ENCODE data around the gene CNTNAP4.

GRCh38 chr16:76268824-76269223 is 8.4 kb upstream of the CNTNAP4 start:
- TF ChIP-seq, protein P1, sequence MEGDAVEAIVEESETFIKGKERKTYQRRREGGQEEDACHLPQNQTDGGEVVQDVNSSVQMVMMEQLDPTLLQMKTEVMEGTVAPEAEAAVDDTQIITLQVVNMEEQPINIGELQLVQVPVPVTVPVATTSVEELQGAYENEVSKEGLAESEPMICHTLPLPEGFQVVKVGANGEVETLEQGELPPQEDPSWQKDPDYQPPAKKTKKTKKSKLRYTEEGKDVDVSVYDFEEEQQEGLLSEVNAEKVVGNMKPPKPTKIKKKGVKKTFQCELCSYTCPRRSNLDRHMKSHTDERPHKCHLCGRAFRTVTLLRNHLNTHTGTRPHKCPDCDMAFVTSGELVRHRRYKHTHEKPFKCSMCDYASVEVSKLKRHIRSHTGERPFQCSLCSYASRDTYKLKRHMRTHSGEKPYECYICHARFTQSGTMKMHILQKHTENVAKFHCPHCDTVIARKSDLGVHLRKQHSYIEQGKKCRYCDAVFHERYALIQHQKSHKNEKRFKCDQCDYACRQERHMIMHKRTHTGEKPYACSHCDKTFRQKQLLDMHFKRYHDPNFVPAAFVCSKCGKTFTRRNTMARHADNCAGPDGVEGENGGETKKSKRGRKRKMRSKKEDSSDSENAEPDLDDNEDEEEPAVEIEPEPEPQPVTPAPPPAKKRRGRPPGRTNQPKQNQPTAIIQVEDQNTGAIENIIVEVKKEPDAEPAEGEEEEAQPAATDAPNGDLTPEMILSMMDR (IDR thresholded peaks at IDR 0.05; ENCODE audit: poor library complexity, severe bottlenecking): no peak
- TF ChIP-seq POLR2AphosphoS5 (IDR thresholded peaks at IDR 0.05) (no peak), EP300 (conservative IDR thresholded peaks at IDR 0.05; ENCODE audit: poor library complexity, severe bottlenecking) (no peak), SMC3 (conservative IDR thresholded peaks at IDR 0.05; ENCODE audit: poor library complexity) (no peak), TAF1 (IDR thresholded peaks at IDR 0.05; ENCODE audit: low read depth) (no peak), EZH2 (IDR thresholded peaks at IDR 0.05; ENCODE audit: borderline replicate concordance, insufficient read depth, low read length, poor library complexity, severe bottlenecking) (no peak)

Measured in neural cell (in vitro differentiated cells).